ENCODE data around the gene GPSM1. TPM values are rescaled to one million over a fixed set of nuclear protein-coding genes. Genes with fewer than 3 reads are reported as not detected.

The GPSM1 gene
- total and polyA plus RNA-seq, 9 of the 15 experiments (the other 6 are each of a cell fraction or from before 2014, with no cell fraction given) = 0.04 to 14.2 (median 3.1) TPM

- TF ChIP-seq MYC (IDR thresholded peaks at IDR 0.05; ENCODE audit: low read depth, low read length) (no peak), MYC (CRISPR knock-in tag; IDR thresholded peaks at IDR 0.05; ENCODE audit: borderline replicate concordance, low read depth) (no peak), POU5F1 (IDR thresholded peaks at IDR 0.05; ENCODE audit: borderline replicate concordance, low read depth, low read length, partially characterized antibody) (no peak), ZNF717 (CRISPR knock-in tag; IDR thresholded peaks at IDR 0.05) (no peak), FOXK1 (CRISPR knock-in tag; IDR thresholded peaks at IDR 0.05; ENCODE audit: borderline replicate concordance) (no peak), FOXJ3 (CRISPR knock-in tag; IDR thresholded peaks at IDR 0.05) (no peak), PHF20 (IDR thresholded peaks at IDR 0.05; ENCODE audit: partially characterized antibody) (no peak), U2AF2 (optimal IDR thresholded peaks at IDR 0.05; ENCODE audit: low read depth, low read length) (no peak), USF1 (CRISPR knock-in tag; IDR thresholded peaks at IDR 0.05) (peak; percentile 42; the same call in 1 of the 2 replicates), E2F8 (IDR thresholded peaks at IDR 0.05; ENCODE audit: low read depth, partially characterized antibody) (no peak), KDM1A (IDR thresholded peaks at IDR 0.05) (peak; percentile 16 to 58; a peak in 1 of 4 replicates), ZBTB26 (CRISPR knock-in tag; IDR thresholded peaks at IDR 0.05) (no peak), ZBTB9 (CRISPR knock-in tag; IDR thresholded peaks at IDR 0.05) (no peak), NELFE (IDR thresholded peaks at IDR 0.05; ENCODE audit: insufficient read depth, insufficient read length) (no peak), SRSF9 (IDR thresholded peaks at IDR 0.05; ENCODE audit: borderline replicate concordance, low read depth, low read length) (no peak), ETS1 (conservative IDR thresholded peaks at IDR 0.05; ENCODE audit: control insufficient read depth, low read depth, low read length) (no peak), ZBED1 (IDR thresholded peaks at IDR 0.05) (no peak), ZNF436 (CRISPR knock-in tag; IDR thresholded peaks at IDR 0.05) (no peak), SIN3B (IDR thresholded peaks at IDR 0.05; ENCODE audit: low read depth) (no peak), CBX3 (IDR thresholded peaks at IDR 0.05; ENCODE audit: borderline replicate concordance in 1 of 2, low read length in 2 of 2) (no peak), SAFB (IDR thresholded peaks at IDR 0.05; ENCODE audit: borderline replicate concordance, low read depth, low read length) (no peak)
These were observed 16.0 kb upstream of the GPSM1 start (continued) for GRCh38 chr9:136311051-136312008.

Data from K562 (cell line).